HG02884 (cell line): ENCODE measurements around the gene APOL2.

Source experiments
- ATAC-seq: cut with Tn5 transposase; IDR thresholded peaks from one replicate; pipeline ENCODE4 v1.9.1; 2021; ENCODE audit warnings: mild to moderate bottlenecking, moderate library complexity; ENCODE audit not compliant: unreplicated experiment

APOL2 gene

DNA sequence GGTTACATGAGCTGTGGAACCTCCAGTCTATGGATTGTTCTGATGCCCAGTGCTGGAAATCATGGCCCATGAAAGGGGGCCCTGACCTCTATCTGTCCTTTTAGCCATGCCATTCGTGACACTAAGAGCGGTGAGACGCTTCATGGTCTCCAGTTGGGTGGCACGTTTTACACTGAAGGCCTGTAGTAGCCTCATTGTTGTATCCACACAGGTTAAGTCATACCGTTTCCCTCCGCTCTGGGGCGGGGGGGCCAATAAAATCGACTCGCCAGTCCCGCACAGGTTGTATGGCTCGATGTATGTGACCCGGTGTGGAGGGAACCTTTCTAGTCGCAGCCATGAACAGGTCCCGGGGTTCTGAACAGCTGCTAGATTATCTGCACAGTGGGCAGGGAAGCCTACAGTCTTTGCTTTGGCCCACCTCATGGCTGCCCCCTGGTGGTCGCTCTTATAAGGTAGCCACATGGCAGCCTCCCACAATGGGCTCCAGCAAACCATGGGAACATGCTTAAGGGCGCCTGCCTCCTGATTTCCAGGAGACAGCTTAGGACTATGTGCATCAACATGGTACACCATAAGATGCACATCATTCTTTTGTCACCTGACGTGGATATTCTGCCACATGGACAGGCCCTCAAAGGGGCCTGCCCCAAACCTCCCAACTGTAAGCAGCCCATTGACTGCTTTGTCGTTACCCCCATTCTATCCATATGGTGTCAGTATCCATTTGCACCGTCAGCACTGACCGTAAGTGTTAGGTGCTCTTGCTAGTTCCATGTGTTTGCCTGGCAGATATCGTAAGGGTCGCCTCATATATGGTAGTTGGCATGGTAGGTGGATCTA is 59.1 kb downstream of the APOL2 start:
- ATAC-seq: no peak

DNA sequence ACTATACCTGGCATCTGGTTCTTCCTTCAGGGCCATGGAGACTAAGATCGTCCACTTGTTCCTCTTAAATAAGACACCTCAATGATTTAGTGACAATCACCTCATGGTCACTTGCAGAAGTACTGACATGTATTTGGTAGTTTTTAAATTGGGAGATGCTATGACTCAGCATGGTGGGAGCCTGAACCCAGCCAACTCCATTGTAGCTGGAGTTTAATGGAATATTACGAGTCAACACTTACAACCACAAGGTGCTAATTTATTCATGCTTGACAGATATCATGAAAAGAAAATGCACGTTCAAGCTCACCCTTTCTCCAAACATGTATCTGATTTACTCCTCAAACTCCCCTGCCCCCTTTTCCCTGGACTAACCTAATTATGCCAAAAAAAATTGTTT is 62.2 kb downstream of the APOL2 start:
- no peak for ATAC-seq
